Stimulated activated naive B cell treated with anti-CD40 and anti-IgM and Interleukin-4, amounts not matched to agents 10 μg/mL and 1 μg/mL and 100 μg/mL, for 72 hours (primary cell): ENCODE data around the gene LRRFIP1.

Experiments
- ATAC-seq, 2 donors: fragments of 150-1000 bp; cut with Tn5 transposase; replicated peaks; 2 replicates each; pipeline ENCODE4 v1.10.0; 2021; ENCODE audit warnings: moderate library complexity in 1 of 2
- DNase-seq: peaks from one replicate; pipeline ENCODE4 v3.0.0; 2021
- H3K27ac Mint-ChIP-seq: one replicate; pipeline ENCODE4 v1.8.0; 2022; ENCODE audit warnings: mild to moderate bottlenecking, mixed read lengths
- H3K27me3 Mint-ChIP-seq, 2 donors: one replicate each; pipeline ENCODE4 v1.8.0; 2022; ENCODE audit warnings: mixed read lengths in 2 of 2
- H3K36me3 Mint-ChIP-seq, 2 donors: one replicate each; pipeline ENCODE4 v1.8.0; 2022; ENCODE audit warnings: mixed read lengths in 2 of 2, mild to moderate bottlenecking in 1 of 2
- H3K4me1 Mint-ChIP-seq, 2 donors: one replicate each; pipeline ENCODE4 v1.8.0; 2022; ENCODE audit warnings: mixed read lengths in 2 of 2, mild to moderate bottlenecking in 1 of 2
- H3K4me3 Mint-ChIP-seq, 2 donors: one replicate each; pipeline ENCODE4 v1.8.0; 2022; ENCODE audit warnings: mild to moderate bottlenecking in 2 of 2, mixed read lengths in 2 of 2, moderate library complexity in 1 of 2
- H3K9me3 Mint-ChIP-seq, 2 donors: one replicate each; pipeline ENCODE4 v1.8.0; 2022; ENCODE audit warnings: mixed read lengths in 2 of 2, mild to moderate bottlenecking in 1 of 2

Gene LRRFIP1

DNA sequence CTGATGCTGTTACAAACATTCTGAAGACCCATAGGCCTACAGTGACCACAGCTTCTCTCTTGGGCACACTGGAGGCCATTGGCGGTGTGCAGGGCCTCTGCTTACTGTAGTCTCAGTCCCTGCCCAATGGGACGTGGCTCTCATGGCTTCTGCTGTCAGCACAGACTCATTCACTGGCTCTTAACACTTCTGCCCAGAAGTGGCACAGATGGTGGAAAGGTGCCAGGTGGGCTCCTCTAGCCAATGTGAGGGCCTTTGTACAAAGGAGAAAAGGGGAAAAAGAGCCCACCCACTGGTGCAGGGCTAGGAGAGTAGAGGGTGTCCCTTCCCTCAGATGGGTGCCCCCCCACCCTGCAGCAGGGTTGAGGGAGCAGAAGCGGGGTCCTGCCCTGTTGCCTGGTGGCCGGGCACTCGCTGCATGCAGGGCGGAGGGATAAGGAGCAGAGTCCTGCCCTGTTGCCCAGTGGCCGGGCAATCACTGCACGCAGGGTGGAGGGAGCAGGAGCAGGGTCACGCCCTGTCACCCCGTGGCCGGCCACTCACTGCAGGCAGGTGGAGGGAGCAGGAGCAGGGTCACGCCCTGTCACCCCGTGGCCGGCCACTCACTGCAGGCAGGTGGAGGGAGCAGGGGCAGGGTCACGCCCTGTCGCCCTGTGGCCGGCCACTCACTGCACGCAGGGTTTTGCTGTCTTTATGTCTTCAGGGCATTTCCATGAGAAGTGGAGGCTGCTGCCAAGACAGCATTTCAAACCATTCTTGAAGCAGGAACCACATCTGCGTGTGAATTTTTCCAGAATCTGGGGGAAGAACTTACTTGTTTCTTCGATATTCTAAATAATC lies 20.0 kb downstream of the LRRFIP1 start:
- Mint-ChIP-seq H3K27me3 (peaks cover 5% of the 10 kb centered on the region in 2 donors), H3K4me3 (no peak overlapping the region), H3K36me3 (peaks cover 37 to 38% of the 10 kb centered on the region in 2 donors), H3K27ac (no peak overlapping the region), H3K9me3 (peaks cover 6 to 8% of the 10 kb centered on the region in 2 donors), H3K4me1 (peaks cover 23 to 33% of the 10 kb centered on the region in 2 donors)
- DNase-seq, result no peak
- no peak for ATAC-seq

DNA sequence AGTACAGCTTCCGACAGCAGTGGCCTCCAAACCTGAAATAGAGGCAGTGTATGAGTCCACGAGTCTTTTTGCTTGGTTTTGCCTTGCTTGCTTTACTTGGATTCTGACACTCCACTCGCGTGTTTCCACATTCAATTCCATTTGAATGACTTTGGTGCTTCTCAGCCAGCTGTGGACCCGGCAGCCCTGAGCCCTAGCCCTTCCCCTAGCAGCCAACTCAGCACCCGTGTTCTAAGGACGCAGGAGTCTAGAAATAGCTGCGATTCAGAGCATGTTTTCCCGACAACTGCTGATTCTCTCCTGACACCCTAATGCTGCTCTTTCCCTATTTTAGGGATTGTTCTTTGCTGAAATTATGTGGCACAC lies 20.6 kb downstream of the LRRFIP1 start:
- Mint-ChIP-seq H3K4me3 (no peak overlapping the region), H3K36me3 (peaks cover 43 to 44% of the 10 kb centered on the region in 2 donors), H3K27ac (no peak overlapping the region), H3K4me1 (peaks cover 29 to 39% of the 10 kb centered on the region in 2 donors), H3K9me3 (peaks cover 8 to 10% of the 10 kb centered on the region in 2 donors), H3K27me3 (peaks cover 5% of the 10 kb centered on the region in 2 donors)
- no peak for DNase-seq
- ATAC-seq, result no peak

- peaks cover 30 to 41% of the 10 kb centered on the region in 2 donors for H3K4me1 Mint-ChIP-seq
- H3K27me3 Mint-ChIP-seq, result peaks cover 5% of the 10 kb centered on the region in 2 donors
- H3K9me3 Mint-ChIP-seq, result peaks cover 12 to 20% of the 10 kb centered on the region in 2 donors
- H3K27ac Mint-ChIP-seq, result no peak overlapping the region
- peaks cover 44 to 47% of the 10 kb centered on the region in 2 donors for H3K36me3 Mint-ChIP-seq
- no peak for ATAC-seq
- no peak for DNase-seq
- no peak overlapping the region for H3K4me3 Mint-ChIP-seq
Measured at GRCh38 chr2:237649541-237650454, 22.4 kb downstream of the LRRFIP1 start.

DNA sequence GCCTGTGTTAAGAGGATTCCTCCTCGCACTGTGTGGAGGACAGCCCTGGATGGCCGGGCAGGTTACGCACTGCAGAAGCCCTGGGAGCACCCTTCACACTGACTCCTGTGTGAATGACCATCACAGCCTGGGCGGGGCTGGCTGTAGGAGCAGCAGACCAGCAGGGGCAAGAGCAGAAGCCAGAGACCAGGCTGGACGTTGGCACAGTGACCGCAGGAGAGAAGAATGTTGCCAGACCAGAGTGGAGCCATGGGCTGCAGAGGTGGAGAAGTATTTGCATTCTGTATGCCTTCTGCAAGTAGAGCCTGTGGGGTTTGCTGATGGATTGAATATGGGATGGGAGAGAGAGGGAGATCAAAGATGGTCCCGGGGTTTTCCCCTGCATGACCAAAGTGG lies 23.1 kb downstream of the LRRFIP1 start:
- Mint-ChIP-seq H3K36me3 (peaks cover 42 to 44% of the 10 kb centered on the region in 2 donors), H3K27me3 (peaks cover 5% of the 10 kb centered on the region in 2 donors), H3K4me3 (no peak overlapping the region), H3K27ac (no peak overlapping the region), H3K4me1 (peaks cover 33 to 46% of the 10 kb centered on the region in 2 donors), H3K9me3 (peaks cover 12 to 20% of the 10 kb centered on the region in 2 donors)
- no peak for ATAC-seq
- no peak for DNase-seq

- peaks cover 5% of the 10 kb centered on the region in 2 donors for H3K27me3 Mint-ChIP-seq
- peaks cover 36 to 51% of the 10 kb centered on the region in 2 donors for H3K4me1 Mint-ChIP-seq
- DNase-seq (no peak), ATAC-seq (no peak)
- peaks cover 12 to 20% of the 10 kb centered on the region in 2 donors for H3K9me3 Mint-ChIP-seq
- H3K4me3 Mint-ChIP-seq, result no peak overlapping the region
- H3K36me3 Mint-ChIP-seq, result peaks cover 37 to 40% of the 10 kb centered on the region in 2 donors
- no peak overlapping the region for H3K27ac Mint-ChIP-seq
Measured at GRCh38 chr2:237651761-237652160, 24.4 kb downstream of the LRRFIP1 start.

DNA sequence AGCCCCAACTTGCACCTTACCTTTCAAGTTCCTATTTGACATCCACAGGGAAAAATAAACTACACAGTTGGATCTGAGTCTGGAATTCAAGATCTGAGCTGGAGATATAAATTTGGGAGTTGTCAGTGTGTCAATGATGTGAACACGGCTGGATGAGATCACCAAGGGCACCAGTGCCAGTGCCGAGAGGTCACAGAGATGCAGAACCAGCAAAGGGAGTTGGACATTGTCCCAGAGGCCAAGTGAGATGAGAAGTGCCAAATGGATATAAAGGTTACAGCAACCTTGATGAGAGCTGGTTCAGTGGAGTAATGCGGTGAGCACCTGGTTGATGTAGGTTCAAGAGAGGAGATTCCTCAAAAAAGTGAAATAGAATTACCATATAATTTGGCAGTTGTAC lies 24.8 kb downstream of the LRRFIP1 start:
- Mint-ChIP-seq H3K36me3 (peaks cover 35 to 40% of the 10 kb centered on the region in 2 donors), H3K4me1 (peaks cover 35 to 51% of the 10 kb centered on the region in 2 donors), H3K27me3 (peaks cover 2 to 5% of the 10 kb centered on the region in 2 donors), H3K4me3 (no peak overlapping the region), H3K27ac (no peak overlapping the region), H3K9me3 (peaks cover 12 to 20% of the 10 kb centered on the region in 2 donors)
- DNase-seq (no peak), ATAC-seq (no peak)

DNA sequence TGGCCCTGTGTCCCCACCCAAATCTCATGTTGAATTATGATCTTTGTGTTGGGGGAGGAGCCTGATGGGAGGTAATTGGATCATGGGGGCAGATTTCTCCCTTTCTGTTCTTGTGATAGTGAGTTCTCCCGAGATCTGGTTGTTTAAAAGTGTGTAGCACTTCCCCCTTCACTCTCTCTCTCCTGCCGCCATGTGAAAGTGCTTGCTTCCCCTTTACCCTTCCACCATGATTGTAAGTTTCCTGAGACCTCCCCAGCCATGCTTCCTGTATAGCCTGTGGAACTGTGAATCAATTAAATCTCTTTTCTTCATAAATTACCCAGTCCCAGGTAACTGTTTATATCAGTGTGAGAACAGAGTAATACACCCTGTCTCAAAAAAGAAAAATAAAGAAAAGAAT lies 25.5 kb downstream of the LRRFIP1 start:
- DNase-seq (no peak), ATAC-seq (peak; percentile 58 to 78)
- H3K4me1 Mint-ChIP-seq, result peaks cover 32 to 51% of the 10 kb centered on the region in 2 donors
- peaks cover 33 to 40% of the 10 kb centered on the region in 2 donors for H3K36me3 Mint-ChIP-seq
- H3K4me3 Mint-ChIP-seq, result no peak overlapping the region
- H3K27ac Mint-ChIP-seq, result no peak overlapping the region
- peaks cover 0 to 5% of the 10 kb centered on the region in 2 donors for H3K27me3 Mint-ChIP-seq
- H3K9me3 Mint-ChIP-seq, result peaks cover 12 to 21% of the 10 kb centered on the region in 2 donors

- peaks cover 31 to 40% of the 10 kb centered on the region in 2 donors for H3K36me3 Mint-ChIP-seq
- no peak overlapping the region for H3K4me3 Mint-ChIP-seq
- peak overlapping the region; percentile 34 for H3K27ac Mint-ChIP-seq
- ATAC-seq, result no peak
- peaks cover 12 to 21% of the 10 kb centered on the region in 2 donors for H3K9me3 Mint-ChIP-seq
- H3K4me1 Mint-ChIP-seq, result peaks cover 32 to 51% of the 10 kb centered on the region in 2 donors
- peaks cover 0 to 5% of the 10 kb centered on the region in 2 donors for H3K27me3 Mint-ChIP-seq
- DNase-seq, result no peak
Measured at GRCh38 chr2:237653776-237654558, 26.6 kb downstream of the LRRFIP1 start.

GRCh38 chr2:237657063-237657462 lies 29.7 kb downstream of the LRRFIP1 start:
- no peak overlapping the region for H3K4me3 Mint-ChIP-seq
- no peak for ATAC-seq
- no peaks in the 10 kb centered on the region for H3K27me3 Mint-ChIP-seq
- no peak overlapping the region for H3K27ac Mint-ChIP-seq
- H3K4me1 Mint-ChIP-seq, result peaks cover 23 to 32% of the 10 kb centered on the region in 2 donors
- peaks cover 8 to 21% of the 10 kb centered on the region in 2 donors for H3K9me3 Mint-ChIP-seq
- no peak for DNase-seq
- H3K36me3 Mint-ChIP-seq, result peaks cover 13 to 19% of the 10 kb centered on the region in 2 donors

- Mint-ChIP-seq H3K4me1 (peaks cover 22 to 27% of the 10 kb centered on the region in 2 donors), H3K9me3 (peaks cover 0 to 5% of the 10 kb centered on the region in 2 donors), H3K27me3 (peaks cover 0 to 6% of the 10 kb centered on the region in 2 donors), H3K27ac (no peak overlapping the region), H3K36me3 (peaks cover 7 to 13% of the 10 kb centered on the region in 2 donors), H3K4me3 (no peak overlapping the region)
- DNase-seq, result no peak
- ATAC-seq, result no peak
Measured at GRCh38 chr2:237660381-237660900, 33.1 kb downstream of the LRRFIP1 start.

- H3K4me3 Mint-ChIP-seq, result no peak overlapping the region
- DNase-seq (no peak), ATAC-seq (no peak)
- peaks cover 0 to 6% of the 10 kb centered on the region in 2 donors for H3K27me3 Mint-ChIP-seq
- H3K27ac Mint-ChIP-seq, result peak overlapping the region; percentile 32
- H3K4me1 Mint-ChIP-seq, result peaks cover 21 to 23% of the 10 kb centered on the region in 2 donors
- peaks cover 0 to 5% of the 10 kb centered on the region in 2 donors for H3K9me3 Mint-ChIP-seq
- peaks cover 7 to 13% of the 10 kb centered on the region in 2 donors for H3K36me3 Mint-ChIP-seq
Measured at GRCh38 chr2:237661270-237661669, 33.9 kb downstream of the LRRFIP1 start.

DNA sequence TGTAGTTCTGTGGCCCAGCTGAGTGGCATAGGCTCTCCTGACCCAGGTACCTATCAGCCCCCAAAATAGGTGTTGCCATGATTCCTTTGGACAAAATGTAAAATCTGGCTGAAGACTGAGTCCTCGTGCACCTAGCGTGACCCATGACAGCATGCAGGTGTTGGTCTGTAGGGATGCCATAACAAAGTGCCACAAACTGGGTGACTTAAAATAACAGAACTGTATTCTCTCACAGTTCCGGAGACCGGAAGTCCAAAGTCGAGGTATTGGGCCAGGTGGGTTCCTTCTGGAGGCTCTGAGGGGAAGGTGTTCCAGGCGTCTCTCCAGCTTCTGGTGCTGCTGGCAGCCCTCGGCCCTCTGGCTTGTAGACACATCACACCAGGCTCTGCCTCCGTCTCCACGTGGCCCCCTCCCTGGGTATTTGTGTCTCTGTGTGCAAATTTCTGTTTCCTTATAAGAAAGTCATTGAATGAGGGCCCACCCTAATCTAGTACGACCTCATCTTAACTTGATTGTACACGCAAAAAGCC lies 34.5 kb downstream of the LRRFIP1 start:
- Mint-ChIP-seq H3K27me3 (peaks cover 0 to 6% of the 10 kb centered on the region in 2 donors), H3K27ac (no peak overlapping the region), H3K36me3 (peaks cover 8 to 15% of the 10 kb centered on the region in 2 donors), H3K4me1 (peaks cover 26 to 29% of the 10 kb centered on the region in 2 donors), H3K4me3 (no peak overlapping the region), H3K9me3 (peaks cover 0 to 4% of the 10 kb centered on the region in 2 donors)
- ATAC-seq (no peak), DNase-seq (no peak)

DNA sequence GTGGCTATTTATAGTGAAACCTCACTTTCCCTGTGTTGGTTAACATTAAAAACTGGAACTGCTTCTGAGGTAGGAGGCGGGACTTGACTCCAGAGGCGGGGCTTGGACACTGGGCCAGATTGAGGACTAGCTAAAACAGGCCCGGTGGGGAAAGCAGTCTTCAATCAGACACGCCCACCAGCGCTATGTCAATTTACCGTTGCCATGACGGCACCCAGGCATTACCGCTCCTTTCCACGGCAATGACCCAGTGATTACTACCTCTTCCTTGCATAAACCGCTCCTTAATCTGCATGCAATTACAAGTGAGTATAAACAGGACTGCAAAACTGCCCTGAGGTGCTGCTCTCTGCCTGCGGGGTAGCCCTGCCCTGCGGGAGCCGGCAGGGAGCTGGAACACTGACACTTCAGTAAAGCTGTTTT lies 35.3 kb downstream of the LRRFIP1 start:
- peak overlapping the region in 1 of 2 donors; percentile 39 for H3K4me3 Mint-ChIP-seq
- peaks cover 30 to 33% of the 10 kb centered on the region in 2 donors for H3K4me1 Mint-ChIP-seq
- DNase-seq, result peak; percentile 61
- peaks cover 0 to 6% of the 10 kb centered on the region in 2 donors for H3K27me3 Mint-ChIP-seq
- H3K36me3 Mint-ChIP-seq, result peaks cover 11 to 18% of the 10 kb centered on the region in 2 donors
- H3K9me3 Mint-ChIP-seq, result no peaks in the 10 kb centered on the region
- peak; percentile 95 to 96 for ATAC-seq
- H3K27ac Mint-ChIP-seq, result peak overlapping the region; percentile 33
